ENCODE data around the gene SLBP. TPM values are rescaled to one million over a fixed set of nuclear protein-coding genes. Genes with fewer than 3 reads are reported as not detected.
A peak's percentile ranks its signal among the peaks of the same experiment; 100 is the strongest.

Gene SLBP
- total RNA-seq, 3 donors from 2014 or later = 21.9 to 31.7 (median 30.6) TPM

- TF ChIP-seq CTCF (IDR thresholded peaks at IDR 0.05) = peak; percentile 98
- DNase-seq = peak; percentile 89 to 99 (median 95)
- intact Hi-C loops (cut with DNase I, micrococcal nuclease) = loop anchor here in 1 of 2 donors (2.0 kb wide), 1 partner anchor 34 kb away; no protein-coding TSS in a partner anchor
- Histone ChIP-seq H3K9me3 (no peaks in the 10 kb centered on the region), H3K4me1 (ENCODE audit: low read depth) (peaks cover 16% of the 10 kb centered on the region), H3K36me3 (ENCODE audit: low read depth) (no peaks in the 10 kb centered on the region), H3K4me3 (no peak overlapping the region)
- peak; percentile 78 for ATAC-seq
These were observed 14.2 kb upstream of the SLBP start for GRCh38 chr4:1726146-1726934.

- TF ChIP-seq CTCF (IDR thresholded peaks at IDR 0.05) = no peak
- intact Hi-C loops (cut with DNase I, micrococcal nuclease) = no loop called here
- Histone ChIP-seq H3K4me3 (no peak overlapping the region), H3K9me3 (no peaks in the 10 kb centered on the region), H3K4me1 (ENCODE audit: low read depth) (peaks cover 16% of the 10 kb centered on the region), H3K36me3 (ENCODE audit: low read depth) (no peaks in the 10 kb centered on the region)
- peak in 1 of 3 donors; percentile 53 for DNase-seq
- no peak for ATAC-seq
These were observed 13.4 kb upstream of the SLBP start for GRCh38 chr4:1725521-1725920.

GRCh38 chr4:1723131-1723801, 11.1 kb upstream of the SLBP start:
- Histone ChIP-seq H3K4me3 (no peak overlapping the region), H3K4me1 (ENCODE audit: low read depth) (peaks cover 34% of the 10 kb centered on the region), H3K9me3 (no peaks in the 10 kb centered on the region), H3K36me3 (ENCODE audit: low read depth) (no peaks in the 10 kb centered on the region)
- ATAC-seq = no peak
- peak in 1 of 3 donors; percentile 56 for DNase-seq
- intact Hi-C loops (cut with DNase I, micrococcal nuclease) = no loop called here
- no peak for TF ChIP-seq CTCF (IDR thresholded peaks at IDR 0.05)

GRCh38 chr4:1722551-1723118, 10.5 kb upstream of the SLBP start:
- peaks cover 35% of the 10 kb centered on the region for H3K4me1 ChIP-seq (ENCODE audit: low read depth)
- no peak for TF ChIP-seq CTCF (IDR thresholded peaks at IDR 0.05)
- no peaks in the 10 kb centered on the region for H3K36me3 ChIP-seq (ENCODE audit: low read depth)
- DNase-seq (peak in 1 of 3 donors; percentile 54), ATAC-seq (no peak)
- intact Hi-C loops (cut with DNase I, micrococcal nuclease) = no loop called here
- H3K9me3 ChIP-seq = no peaks in the 10 kb centered on the region
- H3K4me3 ChIP-seq = no peak overlapping the region

- intact Hi-C loops (cut with DNase I, micrococcal nuclease) = no loop called here
- Histone ChIP-seq H3K4me3 (peak overlapping the region; percentile 72), H3K9me3 (no peaks in the 10 kb centered on the region), H3K36me3 (ENCODE audit: low read depth) (no peaks in the 10 kb centered on the region), H3K4me1 (ENCODE audit: low read depth) (peaks cover 35% of the 10 kb centered on the region)
- DNase-seq = peak; percentile 30 to 68 (median 62)
- peak; percentile 0 for ATAC-seq
- no peak for TF ChIP-seq CTCF (IDR thresholded peaks at IDR 0.05)
These were observed 9.8 kb upstream of the SLBP start for GRCh38 chr4:1721666-1722550.
